Breast epithelium (tissue), 4 donors: ENCODE data around the gene ANKRD24. TPM values are rescaled to one million over a fixed set of nuclear protein-coding genes. Genes with fewer than 3 reads are reported as not detected.

ENCODE experiments used
- DNase-seq, 2 donors: peaks; one replicate each; pipeline ENCODE4 v3.0.0-alpha.2; 2019; ENCODE audit warnings: low spot score in 2 of 2
- H3K27ac ChIP-seq, 2 donors: fragments of 200-600 bp; sonication (generic) in 1 of 2; one replicate each; pipeline ENCODE4 v1.5.1; 2016 to 2019; ENCODE audit warnings: mild to moderate bottlenecking in 1 of 2
- H3K27me3 ChIP-seq, 2 donors: fragments of 200-600 bp; sonication (generic) in 1 of 2; one replicate each; pipeline versions ENCODE4 v1.5.1 to v1.6.0; 2017 to 2019; ENCODE audit warnings: control low read depth in 1 of 2, mild to moderate bottlenecking in 1 of 2
- H3K36me3 ChIP-seq: fragments of 200-600 bp; one replicate; pipeline ENCODE4 v1.5.1; 2019
- H3K4me1 ChIP-seq, 2 donors: fragments of 200-600 bp; sonication (generic); one replicate each; pipeline ENCODE4 v1.5.1; 2016 to 2019; ENCODE audit warnings: control low read depth in 1 of 2
- H3K4me3 ChIP-seq, 3 donors: fragments of 200-600 bp; sonication (generic); 1 replicate in 2 of 3; 2 replicates in 1 of 3; pipeline ENCODE4 v1.5.1; 2016 to 2019; ENCODE audit warnings: mild to moderate bottlenecking in 3 of 3, moderate library complexity in 2 of 3
- H3K9me3 ChIP-seq, 2 donors: fragments of 200-600 bp; sonication (generic) in 1 of 2; one replicate each; pipeline ENCODE4 v1.5.1; 2016 to 2019; ENCODE audit warnings: control low read depth in 1 of 2
- POLR2A ChIP-seq: fragments of 450-650 bp; IDR thresholded peaks from one replicate; pipeline ENCODE4 v1.6.1; 2016; ENCODE audit warnings: antibody characterized with exemption, mild to moderate bottlenecking, moderate library complexity
- POLR2AphosphoS5 ChIP-seq, 3 donors: sonication (generic); formaldehyde crosslinking; IDR thresholded peaks; one replicate each; pipeline ENCODE4 v1.6.1; 2017; ENCODE audit warnings: antibody characterized with exemption in 3 of 3
- intact Hi-C: fragments of 100-400 bp; cut with DNase I; formaldehyde crosslinking; loops from one replicate; pipeline ENCODE4 v1.15.1; 2023; ENCODE audit warnings: low total_unique reads
- total RNA-seq, 3 donors: library from RNA; depleted of rRNA; stranded (reverse); fragments of >200 nt; gene quantifications; one replicate each; pipeline ENCODE4 v1.1.0, GENCODE V29; 2016
- TF ChIP-seq, protein P1 (sequence below), 3 donors: fragments of 450-650 bp; IDR thresholded peaks; one replicate each; pipeline ENCODE4 v1.5.1; 2016 to 2017; ENCODE audit warnings: antibody characterized with exemption in 3 of 3, mild to moderate bottlenecking in 3 of 3, moderate library complexity in 3 of 3

Gene ANKRD24
- total RNA-seq, 3 donors from 2014 or later: 0.80 to 3.2 (median 0.98) TPM

DNA sequence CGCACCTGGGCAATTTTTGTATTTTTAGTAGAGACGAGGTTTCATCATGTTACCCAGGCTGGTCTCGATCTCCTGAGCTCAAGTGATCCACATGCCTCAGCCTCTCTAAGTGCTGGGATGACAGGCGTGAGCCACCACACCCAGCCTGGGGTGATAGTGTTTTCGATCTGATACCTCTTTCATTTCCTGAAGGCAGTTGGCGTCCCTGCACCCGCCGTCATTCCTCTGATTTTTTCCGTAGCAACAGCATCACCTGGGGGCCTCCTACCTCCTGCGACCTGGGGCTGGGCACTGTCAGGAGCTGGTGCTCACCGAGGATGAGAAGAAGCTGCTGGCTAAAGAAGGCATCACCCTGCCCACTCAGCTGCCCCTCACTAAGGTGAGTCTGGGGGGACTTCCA is 18.2 kb upstream of the ANKRD24 start:
- Histone ChIP-seq H3K9me3 (no peaks in the 10 kb centered on the region), H3K36me3 (no peaks in the 10 kb centered on the region), H3K4me1 (no peaks in the 10 kb centered on the region), H3K4me3 (no peak overlapping the region), H3K27me3 (peaks cover 0 to 12% of the 10 kb centered on the region in 2 donors), H3K27ac (no peak overlapping the region)
- intact Hi-C loops: no loop called here
- TF ChIP-seq POLR2AphosphoS5 (IDR thresholded peaks at IDR 0.05): no peak
- TF ChIP-seq, protein P1, sequence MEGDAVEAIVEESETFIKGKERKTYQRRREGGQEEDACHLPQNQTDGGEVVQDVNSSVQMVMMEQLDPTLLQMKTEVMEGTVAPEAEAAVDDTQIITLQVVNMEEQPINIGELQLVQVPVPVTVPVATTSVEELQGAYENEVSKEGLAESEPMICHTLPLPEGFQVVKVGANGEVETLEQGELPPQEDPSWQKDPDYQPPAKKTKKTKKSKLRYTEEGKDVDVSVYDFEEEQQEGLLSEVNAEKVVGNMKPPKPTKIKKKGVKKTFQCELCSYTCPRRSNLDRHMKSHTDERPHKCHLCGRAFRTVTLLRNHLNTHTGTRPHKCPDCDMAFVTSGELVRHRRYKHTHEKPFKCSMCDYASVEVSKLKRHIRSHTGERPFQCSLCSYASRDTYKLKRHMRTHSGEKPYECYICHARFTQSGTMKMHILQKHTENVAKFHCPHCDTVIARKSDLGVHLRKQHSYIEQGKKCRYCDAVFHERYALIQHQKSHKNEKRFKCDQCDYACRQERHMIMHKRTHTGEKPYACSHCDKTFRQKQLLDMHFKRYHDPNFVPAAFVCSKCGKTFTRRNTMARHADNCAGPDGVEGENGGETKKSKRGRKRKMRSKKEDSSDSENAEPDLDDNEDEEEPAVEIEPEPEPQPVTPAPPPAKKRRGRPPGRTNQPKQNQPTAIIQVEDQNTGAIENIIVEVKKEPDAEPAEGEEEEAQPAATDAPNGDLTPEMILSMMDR (IDR thresholded peaks at IDR 0.05): no peak
- TF ChIP-seq POLR2A: no peak
- no peak for DNase-seq

DNA sequence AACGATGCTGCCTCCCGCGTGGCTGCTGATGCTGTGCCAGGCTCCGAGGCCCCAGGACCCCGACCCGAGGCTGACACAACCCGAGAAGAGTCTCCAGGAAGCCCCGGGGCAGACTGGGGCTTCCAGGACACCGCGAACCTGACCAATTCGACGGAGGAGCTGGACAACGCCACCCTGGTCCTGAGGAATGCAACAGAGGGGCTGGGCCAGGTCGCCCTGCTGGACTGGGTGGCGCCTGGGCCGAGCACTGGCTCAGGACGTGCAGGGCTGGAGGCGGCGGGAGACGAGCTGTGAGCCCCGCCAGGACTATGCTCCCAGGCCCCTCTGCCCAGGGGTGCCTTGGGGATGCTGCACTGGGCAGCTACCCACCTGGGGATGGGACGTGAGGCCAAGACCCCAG is 10.8 kb upstream of the ANKRD24 start:
- H3K9me3 ChIP-seq: no peaks in the 10 kb centered on the region
- intact Hi-C loops: no loop called here
- peaks cover 11% of the 10 kb centered on the region for H3K36me3 ChIP-seq
- H3K4me1 ChIP-seq: no peaks in the 10 kb centered on the region
- H3K27ac ChIP-seq: no peak overlapping the region
- no peak for DNase-seq
- peaks cover 0 to 16% of the 10 kb centered on the region in 2 donors for H3K27me3 ChIP-seq
- TF ChIP-seq POLR2A (no peak), POLR2AphosphoS5 (IDR thresholded peaks at IDR 0.05) (no peak)
- TF ChIP-seq, protein P1 (IDR thresholded peaks at IDR 0.05): no peak
- no peak overlapping the region for H3K4me3 ChIP-seq

DNA sequence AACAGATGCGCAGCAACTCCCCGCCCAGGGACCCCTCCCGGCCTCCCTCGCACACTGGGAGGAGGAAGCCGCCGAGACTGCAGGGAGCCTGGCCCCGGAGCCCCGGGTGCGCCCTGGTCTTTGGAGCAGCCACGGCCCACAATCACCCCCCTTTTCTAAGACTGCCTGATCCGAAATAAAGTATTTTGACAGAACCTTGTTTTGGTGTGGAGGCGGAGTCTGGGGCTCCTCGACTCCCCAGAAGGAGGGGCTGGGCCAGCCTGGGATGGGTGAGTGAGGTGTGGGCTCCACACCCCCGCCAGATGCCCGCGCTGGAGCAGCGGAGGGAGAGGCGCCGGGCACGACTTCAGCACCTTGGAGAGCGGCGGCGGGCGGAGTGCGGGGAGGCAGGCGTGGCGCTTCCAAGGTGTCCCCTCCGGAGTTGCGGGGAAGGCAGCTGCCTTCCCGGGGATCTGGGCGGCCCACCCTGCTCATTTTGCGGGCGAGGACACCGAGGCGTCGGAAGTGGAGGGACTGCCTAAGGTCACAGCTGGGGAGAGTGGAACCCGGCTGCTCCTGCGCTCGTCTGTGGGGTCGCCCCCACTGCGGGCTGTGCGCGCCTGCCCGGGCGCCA is 9.5 kb upstream of the ANKRD24 start:
- H3K27ac ChIP-seq: no peak overlapping the region
- H3K4me3 ChIP-seq: no peak overlapping the region
- TF ChIP-seq POLR2AphosphoS5 (IDR thresholded peaks at IDR 0.05) (no peak), POLR2A (no peak)
- TF ChIP-seq, protein P1 (IDR thresholded peaks at IDR 0.05): no peak
- peaks cover 0 to 12% of the 10 kb centered on the region in 2 donors for H3K27me3 ChIP-seq
- no peaks in the 10 kb centered on the region for H3K4me1 ChIP-seq
- no peaks in the 10 kb centered on the region for H3K9me3 ChIP-seq
- peak in 1 of 2 donors; percentile 68 for DNase-seq
- H3K36me3 ChIP-seq: peaks cover 11% of the 10 kb centered on the region
- intact Hi-C loops: no loop called here

DNA sequence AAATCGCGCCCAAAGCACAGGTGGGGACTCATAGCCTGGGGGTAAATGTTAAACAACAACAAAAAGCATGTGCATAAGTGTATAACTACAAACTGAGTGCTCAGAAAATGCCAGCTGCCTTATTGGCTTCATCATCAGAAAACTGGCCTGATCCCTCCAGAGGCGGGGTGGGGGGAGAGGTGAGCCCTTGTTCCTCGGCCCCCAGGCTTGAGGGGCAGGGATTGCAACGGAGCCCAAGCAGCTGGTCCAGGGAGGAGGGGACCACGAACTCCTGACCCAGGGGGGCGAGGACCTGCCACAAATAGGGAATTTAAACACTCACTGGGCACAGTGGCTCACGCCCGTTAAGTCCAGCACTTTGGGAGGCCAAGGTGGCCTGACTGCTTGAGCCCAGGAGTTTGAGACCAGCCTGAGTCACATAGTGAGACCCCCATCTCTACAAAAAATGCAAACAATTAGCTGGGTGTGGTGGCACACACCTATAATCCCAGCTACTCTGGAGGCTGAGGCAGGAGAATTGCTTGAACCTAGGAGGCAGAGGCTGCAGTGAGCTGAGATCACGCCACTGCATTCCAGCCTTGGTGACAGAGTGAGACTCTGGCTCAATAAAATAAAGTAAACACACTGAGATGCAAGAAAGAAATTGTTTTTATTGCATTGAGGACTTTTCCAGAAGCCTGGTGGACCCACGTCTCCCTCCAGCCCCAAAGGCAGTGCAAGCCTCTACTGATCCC is 8.8 kb upstream of the ANKRD24 start:
- H3K4me1 ChIP-seq: no peaks in the 10 kb centered on the region
- no peak for DNase-seq
- H3K27ac ChIP-seq: no peak overlapping the region
- intact Hi-C loops: no loop called here
- H3K36me3 ChIP-seq: peaks cover 11% of the 10 kb centered on the region
- H3K9me3 ChIP-seq: no peaks in the 10 kb centered on the region
- TF ChIP-seq POLR2A: no peak
- no peak for TF ChIP-seq POLR2AphosphoS5 (IDR thresholded peaks at IDR 0.05)
- TF ChIP-seq, protein P1 (IDR thresholded peaks at IDR 0.05): no peak
- no peak overlapping the region for H3K4me3 ChIP-seq
- H3K27me3 ChIP-seq: peaks cover 0 to 9% of the 10 kb centered on the region in 2 donors

DNA sequence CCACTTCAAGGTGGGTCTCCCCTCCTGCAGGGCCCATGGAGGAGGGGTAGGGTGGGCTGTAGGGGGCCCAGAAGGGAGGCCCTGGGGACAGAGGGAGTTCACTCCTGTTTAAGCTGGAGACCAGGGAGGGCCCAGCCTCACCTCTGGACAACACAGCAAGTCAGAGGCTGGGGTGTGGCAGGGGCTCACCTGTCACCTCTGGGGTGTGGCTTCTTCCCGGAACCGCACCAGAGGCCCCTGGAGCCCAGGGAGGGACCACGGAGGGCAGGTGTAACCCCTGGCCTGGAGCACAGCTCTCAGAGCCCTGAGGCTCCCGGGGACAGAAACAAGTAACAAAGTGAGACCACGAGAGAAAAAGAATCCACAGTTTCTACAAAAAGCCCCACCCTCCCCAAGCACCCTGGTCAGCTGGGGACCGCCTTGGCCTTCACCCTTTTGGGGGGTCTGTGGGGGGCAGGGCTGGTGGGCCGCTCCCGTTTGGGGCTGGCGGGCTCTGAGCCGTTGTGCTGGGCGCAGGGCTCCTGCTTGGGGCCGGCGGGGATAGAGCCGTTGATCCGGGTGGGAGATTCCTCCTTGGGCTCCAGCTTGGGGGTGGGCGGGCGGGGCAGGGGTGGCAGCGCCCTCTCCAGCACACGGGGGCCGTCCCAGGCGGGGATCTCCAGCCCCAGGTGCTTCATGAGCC is 8.1 kb upstream of the ANKRD24 start:
- intact Hi-C loops: no loop called here
- Histone ChIP-seq H3K9me3 (no peaks in the 10 kb centered on the region), H3K27ac (no peak overlapping the region), H3K36me3 (peaks cover 11% of the 10 kb centered on the region), H3K4me3 (no peak overlapping the region), H3K4me1 (no peaks in the 10 kb centered on the region), H3K27me3 (peaks cover 0 to 9% of the 10 kb centered on the region in 2 donors)
- DNase-seq: no peak
- TF ChIP-seq, protein P1 (IDR thresholded peaks at IDR 0.05): no peak
- TF ChIP-seq POLR2AphosphoS5 (IDR thresholded peaks at IDR 0.05) (no peak), POLR2A (no peak)
